Ecto neural progenitor cell (in vitro differentiated cells): ENCODE results near the gene TAAR9.
A peak's percentile ranks its signal among the peaks of the same experiment; 100 is the strongest.

ENCODE experiments used
- DNase-seq: peaks from one replicate; pipeline ENCODE4 v3.0.0-alpha.2; 2018; ENCODE audit warnings: low spot score

TAAR9 gene, protein sequence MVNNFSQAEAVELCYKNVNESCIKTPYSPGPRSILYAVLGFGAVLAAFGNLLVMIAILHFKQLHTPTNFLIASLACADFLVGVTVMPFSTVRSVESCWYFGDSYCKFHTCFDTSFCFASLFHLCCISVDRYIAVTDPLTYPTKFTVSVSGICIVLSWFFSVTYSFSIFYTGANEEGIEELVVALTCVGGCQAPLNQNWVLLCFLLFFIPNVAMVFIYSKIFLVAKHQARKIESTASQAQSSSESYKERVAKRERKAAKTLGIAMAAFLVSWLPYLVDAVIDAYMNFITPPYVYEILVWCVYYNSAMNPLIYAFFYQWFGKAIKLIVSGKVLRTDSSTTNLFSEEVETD

DNA sequence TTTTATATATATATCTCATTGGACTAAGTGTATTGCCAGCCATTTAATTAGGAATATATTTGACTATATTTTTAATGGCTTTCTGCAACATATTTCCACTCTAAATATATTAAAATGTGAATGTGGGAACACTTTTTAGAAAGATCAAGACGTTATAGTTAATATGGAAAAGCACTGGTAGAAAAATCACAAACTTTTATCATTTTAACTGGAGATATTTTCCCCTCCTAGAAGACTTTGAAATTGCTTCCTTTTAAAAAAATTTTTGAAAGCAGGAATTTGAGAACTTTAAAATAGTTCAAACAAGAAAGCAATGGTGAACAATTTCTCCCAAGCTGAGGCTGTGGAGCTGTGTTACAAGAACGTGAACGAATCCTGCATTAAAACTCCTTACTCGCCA is at the start of gene TAAR9:
Gene TAAR9 (plus strand): TSS at position 301 of the 400 bp plus-strand sequence. CDS start 13 bp downstream, at position 314.
- no peak for DNase-seq

DNA sequence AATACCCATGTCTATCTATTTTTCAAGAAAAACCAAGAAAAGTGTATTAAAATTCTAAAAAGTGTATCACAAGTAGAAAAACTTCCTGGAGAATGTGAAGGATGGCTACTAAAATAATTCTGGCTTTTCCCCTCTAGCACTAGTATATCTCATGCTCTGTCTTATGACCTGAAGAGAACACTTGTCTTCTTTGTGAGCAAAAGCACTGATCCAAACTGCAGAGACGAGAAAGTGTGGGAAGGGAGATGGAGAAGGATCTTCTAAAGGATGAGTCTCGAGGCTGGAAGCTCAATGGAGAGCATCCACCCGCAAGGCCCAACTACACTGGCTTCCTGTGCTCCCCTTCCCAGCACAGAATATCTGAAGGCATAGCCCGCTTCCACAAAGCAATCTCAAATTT is 48.7 kb upstream of the TAAR9 start:
- DNase-seq, result no peak

DNA sequence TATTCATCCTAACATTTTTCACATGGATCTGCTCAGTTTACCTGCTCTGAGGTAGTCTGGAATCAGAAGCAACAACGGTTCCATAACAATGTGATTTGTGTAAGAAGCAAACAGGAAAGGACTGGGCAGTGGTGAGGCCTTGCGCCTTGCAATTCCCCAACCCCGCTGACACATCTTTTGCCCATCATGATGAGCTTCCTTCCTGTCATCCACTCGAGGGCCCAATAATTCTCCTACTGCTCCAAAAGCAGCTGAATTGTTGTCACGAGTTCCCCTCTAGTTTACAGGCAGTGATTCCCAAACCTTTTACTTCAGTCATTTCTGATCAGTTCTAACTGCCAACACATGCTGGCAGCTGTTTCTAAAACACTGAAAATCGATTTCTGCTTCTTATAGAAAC is 48.1 kb upstream of the TAAR9 start:
- DNase-seq, result no peak

DNA sequence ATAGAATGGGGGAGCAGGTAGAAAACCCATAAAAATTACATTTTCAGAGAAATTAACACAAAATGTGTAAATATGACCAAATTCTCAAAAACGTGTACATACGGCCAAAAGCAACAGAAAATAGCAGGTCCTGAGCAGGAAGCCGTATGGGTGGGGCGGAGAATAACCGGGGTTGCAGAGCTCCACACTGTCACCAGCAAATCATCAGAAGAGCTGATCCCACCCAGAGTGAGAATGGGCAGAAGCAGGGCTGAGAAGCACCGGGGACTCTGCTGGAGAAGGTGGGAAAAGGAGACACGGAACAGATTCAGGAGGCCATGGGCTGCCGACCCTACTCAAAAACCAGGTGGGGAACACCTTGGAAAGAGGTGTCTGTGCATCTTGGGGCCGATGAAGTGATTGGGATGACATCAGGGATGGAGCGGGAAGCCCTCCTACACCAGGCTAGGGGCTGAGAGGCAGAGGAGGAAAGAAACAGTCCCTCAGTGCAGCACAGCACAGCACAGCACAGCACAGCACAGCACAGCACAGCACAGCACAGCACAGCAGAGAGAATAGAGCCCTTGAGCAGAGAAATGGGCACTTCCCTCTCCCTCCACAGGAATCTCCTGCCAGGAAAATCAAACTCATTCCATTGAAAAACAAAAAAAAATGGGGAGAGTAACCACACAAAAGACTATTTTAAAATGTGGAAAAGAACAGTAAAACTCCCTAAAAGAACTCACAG is 47.4 kb upstream of the TAAR9 start:
- DNase-seq, result no peak

DNA sequence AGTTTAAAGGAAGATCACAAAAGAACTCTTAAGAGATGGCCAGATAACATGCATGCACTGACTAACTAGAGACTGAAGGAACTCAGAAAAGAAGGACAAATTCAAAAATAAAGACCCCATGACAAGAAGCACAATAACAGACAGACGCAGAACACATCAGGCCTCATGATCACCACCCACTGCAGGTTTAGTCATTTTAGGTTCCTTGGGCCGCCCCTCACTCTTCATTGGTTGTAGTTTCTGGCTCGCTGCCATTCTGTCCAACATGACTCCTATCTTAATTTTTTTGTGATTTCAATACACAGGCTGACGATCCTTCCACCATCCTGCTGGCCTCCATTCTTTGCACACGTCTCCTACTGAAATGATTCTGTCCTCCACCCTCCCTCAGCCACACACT is 46.8 kb upstream of the TAAR9 start:
- no peak for DNase-seq

DNA sequence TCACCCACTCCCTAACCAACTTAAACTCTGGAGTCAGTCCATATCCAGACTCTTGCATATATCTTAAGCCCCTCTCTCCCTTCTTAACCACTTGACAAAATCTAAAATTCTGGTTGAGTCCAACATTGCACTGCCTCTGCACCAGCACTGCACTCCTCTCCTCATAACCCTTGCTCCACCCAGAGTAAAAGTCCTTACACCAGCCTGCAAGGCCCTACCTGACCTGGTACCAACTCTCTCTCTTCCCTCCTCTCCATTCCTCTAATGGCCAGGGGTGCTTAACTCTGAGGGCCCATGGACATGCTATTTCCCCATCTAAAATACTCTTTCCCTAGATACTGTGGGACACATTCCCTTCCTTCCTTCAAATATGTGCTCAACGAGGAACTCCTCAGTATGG is 46.2 kb upstream of the TAAR9 start:
- DNase-seq, result no peak

DNA sequence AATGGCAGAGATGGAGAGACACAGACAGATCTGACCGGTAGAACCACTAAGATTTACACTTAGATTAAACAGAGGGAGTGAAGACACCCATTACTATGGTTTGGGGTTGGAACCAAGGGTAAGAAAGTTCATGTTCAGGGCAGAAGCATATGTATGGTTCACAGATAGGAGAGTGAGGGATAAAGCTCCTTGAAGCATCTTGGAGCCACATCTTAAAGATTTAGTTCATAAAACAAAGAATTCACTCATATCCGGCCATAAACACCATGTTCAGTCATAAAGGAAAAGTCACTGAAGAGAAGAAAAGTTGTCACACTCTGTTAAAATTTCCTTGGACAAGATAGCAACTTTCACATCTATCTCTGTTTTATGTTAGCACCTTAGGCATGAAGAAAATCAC is 43.1 kb upstream of the TAAR9 start:
- no peak for DNase-seq

DNA sequence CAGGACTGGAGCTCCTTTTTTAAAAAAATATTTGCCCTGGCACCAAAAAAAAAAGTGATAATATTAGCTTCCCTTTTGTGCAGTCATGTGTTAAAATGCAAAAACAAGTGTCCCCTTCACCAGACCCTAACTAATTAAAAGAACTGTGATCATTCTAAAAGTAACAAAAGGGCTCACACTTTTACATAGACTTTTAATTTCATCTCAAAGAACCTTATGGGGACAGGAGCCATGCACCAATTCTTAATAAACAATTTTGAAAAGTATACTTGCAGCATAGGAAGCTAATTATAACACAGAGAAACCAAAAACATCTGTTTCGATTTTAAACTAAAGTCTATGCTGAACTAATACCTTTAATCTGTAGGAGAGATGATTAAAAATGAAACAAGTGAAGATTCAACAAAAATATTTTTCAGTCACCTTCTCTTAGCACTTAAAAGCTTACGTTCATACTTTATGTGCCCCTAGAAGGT is 42.4 kb upstream of the TAAR9 start:
- no peak for DNase-seq

DNA sequence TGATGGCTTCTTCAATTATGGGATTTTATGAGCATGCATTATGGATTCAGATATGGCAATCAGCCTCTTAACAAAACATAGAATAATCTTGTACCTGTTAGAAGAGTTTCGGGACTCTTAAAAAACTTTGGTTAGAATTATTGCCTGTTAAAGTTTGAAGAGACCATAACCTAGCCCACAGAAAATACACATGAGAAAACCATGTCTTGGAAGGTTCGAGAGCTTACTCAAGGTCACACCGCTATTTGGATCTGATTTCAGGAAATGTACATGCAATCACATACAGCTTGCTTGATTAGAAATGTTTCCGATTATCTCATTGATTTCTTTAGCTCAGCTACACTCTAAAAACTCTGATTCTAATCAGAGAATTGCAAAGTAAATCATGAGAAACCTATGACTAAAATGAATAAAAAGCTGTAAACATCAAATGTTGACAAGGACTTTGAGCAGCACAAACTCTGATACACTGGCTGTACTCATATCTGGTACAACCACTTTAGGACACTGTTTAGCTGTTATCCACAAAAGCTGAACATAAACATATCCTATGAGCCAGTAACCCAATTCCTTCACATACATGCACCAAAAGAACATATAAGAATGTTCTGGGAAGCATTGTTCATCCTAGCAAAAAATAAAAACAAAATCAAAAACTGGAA is 41.4 kb upstream of the TAAR9 start:
- DNase-seq, result no peak

DNA sequence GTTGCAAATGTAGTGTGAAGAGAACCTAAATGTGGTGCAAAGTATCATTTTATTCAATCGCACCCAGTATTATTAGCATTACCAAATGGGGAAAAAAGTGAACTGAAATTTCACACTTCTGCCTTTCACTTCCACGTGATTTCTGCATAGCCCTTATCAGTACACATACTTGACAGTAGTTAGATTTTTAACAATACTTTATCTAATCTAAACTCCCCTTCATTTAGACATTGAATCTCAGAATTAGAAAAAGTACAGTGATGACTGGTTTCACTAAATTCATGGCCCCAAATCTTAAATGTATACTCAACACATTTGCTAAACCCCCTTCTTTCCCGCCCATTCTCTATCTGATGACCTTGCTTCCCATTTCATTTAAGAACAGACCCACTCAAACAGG is 39.4 kb upstream of the TAAR9 start:
- no peak for DNase-seq

DNA sequence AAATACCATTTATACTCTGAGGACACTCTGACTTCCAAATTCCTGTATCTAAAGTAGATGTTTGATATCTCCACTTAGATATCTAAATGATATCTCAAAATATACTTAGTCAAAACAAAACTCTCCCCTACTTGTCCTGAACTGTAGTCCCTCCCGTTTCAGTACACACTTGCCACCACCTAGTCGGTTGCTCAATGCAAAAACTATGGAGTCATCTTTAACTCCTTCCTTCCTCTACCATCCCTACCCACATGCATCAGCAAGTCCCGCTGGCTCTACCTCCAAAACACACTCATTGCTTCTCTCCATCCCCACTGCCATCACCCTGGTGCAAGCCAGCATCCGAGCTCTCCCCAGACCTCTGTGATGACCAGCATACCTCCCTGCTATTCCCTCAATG is 38.3 kb upstream of the TAAR9 start:
- DNase-seq, result no peak

DNA sequence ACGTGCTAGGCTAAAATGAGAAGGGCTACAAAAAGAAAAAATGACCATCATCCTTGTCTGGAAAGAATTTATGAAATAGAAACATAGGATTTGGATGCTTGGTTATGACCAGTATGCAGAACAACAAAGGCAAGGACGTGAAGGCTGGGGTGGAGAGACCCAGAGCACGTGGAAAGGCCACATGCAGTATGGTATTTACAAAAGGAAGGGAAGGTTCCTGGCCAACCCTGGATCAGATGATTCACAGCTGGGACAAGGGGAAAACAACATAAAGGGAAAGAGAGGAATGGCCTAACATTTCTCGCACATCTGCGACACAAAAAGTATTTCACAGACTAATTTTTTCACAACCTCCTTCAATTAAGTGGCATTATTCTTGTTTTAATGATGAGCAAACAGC is 33.3 kb upstream of the TAAR9 start:
- no peak for DNase-seq

DNA sequence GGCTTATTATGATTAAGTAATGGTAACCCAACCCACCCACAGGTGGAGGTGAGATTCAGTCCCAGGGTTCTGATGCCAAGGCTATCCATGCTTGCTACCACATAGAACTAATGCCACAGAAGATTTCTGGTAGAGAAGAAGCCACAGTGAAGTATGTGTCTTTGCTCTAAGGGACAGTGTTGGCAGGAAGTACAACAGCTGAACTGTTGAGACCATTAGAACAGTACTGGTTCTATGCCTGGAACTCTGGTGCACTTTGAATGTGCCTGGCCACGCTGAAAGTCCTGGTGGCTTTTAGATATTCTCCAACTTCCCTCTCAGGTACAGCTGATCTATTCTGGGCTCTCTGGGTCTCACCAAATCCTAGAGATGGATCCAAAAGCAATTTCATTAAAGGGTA is 32.9 kb upstream of the TAAR9 start:
- no peak for DNase-seq

DNA sequence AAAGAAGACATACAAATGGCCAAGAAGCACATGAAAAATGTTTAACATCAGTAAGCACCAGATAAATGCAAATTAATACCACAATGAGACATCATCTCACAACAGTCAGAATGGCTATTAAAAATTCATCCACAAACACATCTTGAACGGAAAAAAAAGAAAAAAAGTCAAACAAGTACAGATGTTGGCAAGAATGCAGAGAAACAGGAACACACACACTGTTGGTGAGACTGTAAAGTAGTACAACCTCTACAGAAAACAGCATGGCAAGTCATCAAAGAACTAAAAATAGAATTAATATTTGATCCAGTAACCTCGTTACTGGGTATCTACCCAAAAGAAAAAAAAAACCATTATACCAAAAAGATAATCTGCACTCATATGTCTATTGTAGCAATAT is 31.6 kb upstream of the TAAR9 start:
- DNase-seq, result no peak

DNA sequence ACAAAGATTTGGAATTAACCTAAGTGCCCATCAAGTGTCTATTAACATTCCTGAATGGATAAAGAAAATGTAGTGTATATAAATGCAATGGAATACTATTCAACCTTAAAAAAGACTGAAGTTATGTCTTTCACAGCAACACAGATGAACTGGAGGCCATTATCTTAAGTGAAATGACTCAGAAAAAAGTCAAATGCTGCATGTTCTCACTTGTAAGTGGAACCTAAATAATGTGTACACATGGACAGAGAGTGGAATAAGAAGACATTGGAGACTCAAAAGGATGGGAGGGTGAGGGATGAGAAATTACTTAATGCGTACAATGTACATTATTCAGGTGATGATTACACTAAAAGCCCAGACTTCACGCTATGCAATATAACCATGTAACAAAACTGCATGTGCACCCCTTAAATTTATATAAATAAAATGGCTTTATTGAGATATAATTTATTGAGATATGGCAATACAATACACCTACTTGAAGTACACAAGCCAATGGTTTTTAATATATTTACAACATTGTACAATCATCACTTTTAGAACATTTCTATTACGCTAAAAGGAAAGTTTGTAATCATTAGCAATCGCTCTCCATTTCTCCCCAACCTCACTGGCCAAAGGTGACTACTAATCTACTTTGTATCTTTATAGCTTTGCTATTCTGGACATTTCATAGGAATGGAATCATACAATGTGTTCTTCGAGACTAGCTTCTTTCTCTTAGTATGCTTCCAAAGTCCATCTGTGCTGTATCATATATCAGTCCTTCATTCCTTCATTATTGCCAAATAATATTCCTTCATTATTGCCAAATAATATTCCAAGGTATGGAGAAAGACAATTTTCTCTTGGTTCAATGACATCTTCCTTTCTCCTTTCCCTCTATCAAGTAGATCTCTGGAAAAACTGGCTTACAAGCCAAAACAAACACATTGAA is 30.9 kb upstream of the TAAR9 start:
- DNase-seq, result no peak

DNA sequence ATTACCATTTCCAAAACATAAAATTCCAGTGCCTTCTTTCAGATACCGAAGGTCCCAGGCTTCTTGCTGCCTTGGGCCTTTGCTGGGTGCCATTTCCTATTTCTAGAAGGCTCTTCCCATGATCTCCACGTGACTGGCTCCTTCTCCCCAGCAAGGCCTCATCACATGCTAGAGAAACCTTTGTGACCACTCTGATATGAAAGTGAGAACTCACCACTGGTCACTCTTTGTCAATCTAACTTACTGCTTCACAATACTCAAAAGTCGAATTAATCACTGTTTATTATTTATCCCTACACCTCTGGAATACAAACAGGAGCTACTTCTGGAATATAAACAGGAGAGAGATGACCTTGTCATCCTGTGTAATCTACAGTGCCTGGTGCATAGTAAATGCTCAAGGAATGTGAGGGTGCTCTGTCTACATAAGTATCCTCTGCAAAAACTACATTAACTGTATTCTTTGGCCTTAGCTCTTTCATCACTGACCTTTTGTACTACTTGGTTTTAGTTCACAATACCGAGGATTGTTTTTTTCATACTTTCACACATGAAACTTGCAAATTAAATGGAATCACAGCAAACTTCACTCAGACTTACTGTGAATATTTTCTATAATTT is 26.8 kb upstream of the TAAR9 start:
- no peak for DNase-seq

DNA sequence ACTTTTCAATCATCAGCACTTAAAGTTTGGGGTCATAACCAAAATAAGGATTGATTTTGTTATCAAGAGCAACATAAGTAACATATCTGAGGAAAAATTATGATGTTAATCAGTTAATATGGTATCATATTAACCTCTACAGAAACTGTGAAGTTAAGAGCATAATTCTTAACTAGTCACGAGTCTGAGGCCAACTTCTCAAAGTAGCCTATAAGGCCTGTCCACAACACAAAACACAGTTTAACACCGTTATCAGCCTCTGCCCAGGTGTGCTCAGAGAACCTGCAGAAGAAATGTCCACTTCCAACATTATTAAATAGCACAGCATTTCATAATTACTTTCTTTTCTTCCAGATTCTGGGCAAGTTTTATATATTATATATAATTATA is 26.3 kb upstream of the TAAR9 start:
- no peak for DNase-seq

DNA sequence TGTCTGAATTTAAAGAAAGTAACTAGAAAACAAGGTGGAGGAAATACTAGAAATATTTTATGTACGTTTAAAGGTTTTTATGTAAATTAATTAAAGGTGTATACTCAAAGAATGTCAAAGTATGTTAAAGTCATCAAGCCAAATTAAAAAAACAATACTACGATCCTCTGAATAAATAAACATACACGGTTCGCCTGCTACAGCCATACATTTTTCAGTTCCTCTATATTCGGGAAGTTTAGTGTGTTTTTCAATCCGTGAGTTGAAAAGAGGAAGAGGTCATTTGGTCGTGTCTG is 25.8 kb upstream of the TAAR9 start:
- DNase-seq, result no peak

DNA sequence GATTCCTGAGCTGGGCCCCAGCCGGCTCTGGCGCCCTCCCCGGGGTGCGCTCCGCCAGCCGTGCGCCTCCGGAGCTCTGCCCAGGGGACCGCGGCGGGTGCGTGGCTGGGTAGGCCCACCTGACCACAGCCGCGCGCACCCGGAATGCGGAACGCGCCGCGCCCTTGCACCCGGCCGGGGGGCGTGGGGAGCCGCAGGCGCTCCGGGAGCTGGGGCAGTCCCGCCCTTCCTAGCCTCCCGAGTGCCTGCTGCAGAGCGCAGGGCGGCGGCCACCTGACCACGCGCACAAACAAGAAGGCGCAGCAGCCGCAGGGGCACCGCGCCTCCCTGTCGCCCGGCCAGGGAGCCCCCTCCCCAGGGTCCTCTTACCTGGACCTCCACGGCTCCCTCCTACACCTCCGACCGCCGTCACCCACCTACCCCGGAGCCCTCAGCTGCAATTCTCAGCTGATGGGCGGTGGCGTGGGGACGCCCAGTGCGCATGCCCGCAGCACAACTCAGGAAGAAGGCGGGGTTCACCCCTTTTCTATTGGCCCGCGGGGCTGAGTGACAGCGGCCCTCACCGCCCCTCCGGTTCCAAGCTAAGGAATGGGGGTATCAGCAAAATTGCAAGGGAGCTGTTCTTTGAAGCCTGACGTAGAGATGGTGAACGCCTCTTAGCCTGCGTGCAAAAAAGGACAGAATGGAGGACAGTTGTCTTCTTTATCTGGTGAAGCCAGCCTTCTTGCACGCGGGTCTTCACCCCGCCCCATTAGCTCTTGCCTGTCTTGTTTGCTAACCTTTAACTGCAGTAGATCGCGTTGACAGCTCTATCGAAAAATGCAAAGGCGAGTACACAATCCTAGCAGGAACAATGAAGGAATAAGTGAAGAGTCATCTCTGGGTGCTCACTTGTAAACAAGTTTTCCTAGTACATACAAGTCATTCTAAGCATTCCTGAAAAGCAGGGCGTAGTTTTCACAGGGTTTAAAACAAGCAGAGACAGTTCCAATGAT is 25.1 kb upstream of the TAAR9 start, which contains the start of gene STX7:
Gene STX7 (minus strand): TSS at position 479 of the 995 bp plus-strand sequence. CDS start 9,586 bp downstream, outside the sequence.
- DNase-seq, result peak; percentile 93

DNA sequence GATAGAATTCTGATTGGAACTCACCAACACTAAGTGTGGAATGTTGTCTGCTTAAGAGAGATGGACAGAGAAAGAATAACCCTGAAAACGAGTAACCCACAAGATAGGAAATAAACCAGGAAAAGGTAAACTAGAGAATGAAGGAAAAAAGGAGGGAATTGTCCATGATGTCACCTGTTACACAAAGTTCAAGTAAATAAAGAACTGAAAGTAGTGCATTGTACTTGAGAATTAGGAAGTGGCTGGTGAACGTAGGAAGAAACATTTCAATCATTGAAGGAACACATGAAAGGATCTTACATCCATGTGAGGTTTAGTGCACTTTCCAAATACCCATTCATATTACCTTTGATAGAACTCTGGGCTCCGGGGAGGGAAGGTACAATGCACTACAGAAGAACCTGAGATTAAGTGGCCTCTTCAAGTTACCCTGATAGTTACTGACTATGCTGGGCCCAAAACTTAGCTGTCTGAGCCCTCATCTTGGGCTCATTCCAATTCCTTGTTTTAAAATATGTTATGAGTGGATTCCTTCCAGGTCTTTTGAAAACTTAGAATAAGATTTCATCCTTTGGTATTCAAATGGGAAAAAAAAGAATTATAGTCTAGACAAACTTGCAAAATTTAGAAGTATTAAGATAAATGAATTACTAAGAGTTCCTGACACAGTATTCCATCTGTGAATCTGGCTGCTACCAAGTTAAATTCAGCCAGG is 24.1 kb upstream of the TAAR9 start:
- DNase-seq, result no peak
